HAP-1 (cell line): ENCODE measurements around the gene ACTR1A.
A peak's percentile ranks its signal among the peaks of the same experiment; 100 is the strongest.
"Not testable (repeated sequence)": the region's sequence is repeated elsewhere in the genome, so short reads cannot be mapped to it uniquely, and the experiment has no call there.

Experiments used
- DNase-seq, 2 experiments: peaks; one replicate each; pipeline ENCODE4 v3.0.0-alpha.2; 2016 to 2020; ENCODE audit warnings: low spot score in 2 of 2
- H3K27me3 ChIP-seq: fragments of 250-450 bp; sonication (Bioruptor Pico); 2 replicates; pipeline ENCODE4 v1.5.1; 2020; ENCODE audit warnings: low read depth, mild to moderate bottlenecking, moderate library complexity
- H3K36me3 ChIP-seq: fragments of 250-450 bp; sonication (Bioruptor Pico); replicated peaks from 2 replicates; pipeline ENCODE4 v1.5.1; 2020; ENCODE audit warnings: mild to moderate bottlenecking
- H3K4me1 ChIP-seq: fragments of 250-450 bp; sonication (Bioruptor Pico); 2 replicates; pipeline ENCODE4 v1.5.1; 2020; ENCODE audit warnings: mild to moderate bottlenecking
- H3K4me3 ChIP-seq: fragments of 250-450 bp; sonication (Bioruptor Pico); 2 replicates; pipeline ENCODE4 v1.5.1; 2020; ENCODE audit warnings: mild to moderate bottlenecking, moderate library complexity
- H3K9me3 ChIP-seq: fragments of 250-450 bp; sonication (Bioruptor Pico); 2 replicates; pipeline ENCODE4 v1.5.1; 2020; ENCODE audit warnings: mild to moderate bottlenecking, moderate library complexity
- in situ Hi-C: fragments of 300-500 bp; cut with MboI; formaldehyde crosslinking; loops from 3 replicates; pipeline ENCODE4 v1.14.3; 2020; ENCODE audit warnings: low sequenced_read_pairs, inconsistent platforms, mixed read lengths

ACTR1A gene

DNA sequence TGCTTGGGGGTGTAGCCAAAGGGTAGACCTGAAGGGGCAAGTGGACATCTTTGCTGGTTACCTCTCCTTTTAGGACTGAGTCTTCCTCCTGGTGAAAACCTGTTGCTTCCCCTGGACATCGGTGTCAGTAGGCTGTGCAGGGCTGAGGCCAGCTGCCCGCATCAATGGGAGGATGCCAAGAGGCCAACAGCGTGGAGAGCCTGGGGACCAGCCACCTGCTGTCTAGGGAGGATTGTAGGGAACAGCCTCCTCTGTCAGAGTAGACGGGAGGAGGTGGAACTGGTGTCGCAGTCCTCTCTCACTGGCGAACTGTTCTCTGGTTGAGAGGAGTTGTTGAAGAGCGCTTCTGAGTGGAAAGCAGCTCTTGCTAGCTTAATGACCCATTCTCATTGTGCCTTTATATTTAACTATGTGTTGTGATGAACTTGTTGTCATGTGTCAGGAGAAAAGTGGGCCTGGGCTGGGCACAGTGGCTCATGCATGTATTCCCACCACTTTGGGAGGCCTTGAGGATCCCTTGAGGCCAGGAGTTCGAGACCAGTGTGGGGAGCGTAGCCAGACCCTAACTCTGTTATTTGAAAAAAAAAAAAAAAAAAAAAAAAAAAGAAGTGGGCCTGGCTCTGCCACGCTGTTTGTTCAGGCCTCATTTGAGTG is 3.1 kb upstream of the ACTR1A start:
- no peaks in the 10 kb centered on the region for H3K27me3 ChIP-seq
- peaks cover 4% of the 10 kb centered on the region; the same call in 1 of the 2 replicates for H3K4me1 ChIP-seq
- H3K9me3 ChIP-seq, result no peaks in the 10 kb centered on the region
- in situ Hi-C loops, result no loop called here
- no peak overlapping the region for H3K4me3 ChIP-seq
- DNase-seq, result no peak
- peaks cover 15% of the 10 kb centered on the region for H3K36me3 ChIP-seq

DNA sequence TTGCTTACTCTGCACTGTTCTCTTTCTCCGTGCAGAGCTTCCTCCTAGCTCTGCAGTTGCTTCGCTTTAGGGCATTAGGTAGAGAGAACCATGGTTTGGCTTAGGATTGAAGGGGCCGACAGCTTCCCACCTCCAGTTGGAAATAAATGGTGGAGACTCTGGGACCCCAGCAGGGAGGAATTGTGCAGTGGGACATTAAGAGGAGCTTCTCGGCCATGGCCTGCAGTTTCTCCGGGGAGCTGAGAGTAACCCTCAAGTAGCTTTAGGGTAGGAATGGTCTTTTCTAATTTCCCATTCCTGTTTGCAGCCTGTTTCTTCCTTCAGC is 2.4 kb upstream of the ACTR1A start:
- Histone ChIP-seq H3K36me3 (peaks cover 13% of the 10 kb centered on the region), H3K4me1 (peaks cover 4% of the 10 kb centered on the region; the same call in 1 of the 2 replicates), H3K27me3 (no peaks in the 10 kb centered on the region), H3K4me3 (peak overlapping the region; percentile 63), H3K9me3 (no peaks in the 10 kb centered on the region)
- in situ Hi-C loops, result no loop called here
- DNase-seq, result no peak

DNA sequence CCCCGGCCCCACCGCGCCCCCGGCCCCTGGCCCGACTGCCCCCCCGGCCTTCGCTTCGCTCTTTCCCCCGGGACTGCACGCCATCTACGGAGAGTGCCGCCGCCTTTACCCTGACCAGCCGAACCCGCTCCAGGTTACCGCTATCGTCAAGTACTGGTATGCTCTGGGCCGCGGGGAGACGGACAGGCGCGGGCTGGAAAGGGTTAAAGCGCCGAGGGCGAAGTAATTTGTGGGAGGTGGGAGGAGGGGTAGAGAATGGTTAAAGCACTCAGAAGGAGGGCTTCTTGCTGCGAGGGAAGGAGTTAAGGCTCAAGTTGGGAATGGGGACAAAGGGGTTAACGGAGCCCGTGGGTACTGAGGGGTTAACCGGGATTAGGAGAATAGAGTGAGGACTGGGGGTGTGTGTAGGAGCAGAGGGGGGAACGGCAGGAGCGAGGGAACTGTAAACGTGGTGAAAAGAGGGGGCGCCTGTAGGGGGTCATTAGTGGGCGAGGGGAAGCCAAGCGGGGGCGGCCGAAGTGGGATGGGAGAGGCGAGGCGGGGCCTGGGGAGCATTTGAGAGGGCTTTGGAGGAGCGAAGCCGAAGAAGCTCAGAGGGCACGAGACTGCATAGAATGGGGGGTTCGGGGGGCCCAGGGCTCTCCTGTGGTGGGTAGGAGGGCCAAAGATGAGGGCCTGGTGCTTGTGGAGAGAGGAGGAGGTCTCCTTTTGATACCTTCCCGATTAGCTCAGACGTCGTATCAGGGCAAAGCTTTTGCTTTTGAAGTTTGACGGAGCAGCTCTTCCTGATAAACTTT is 1.9 kb upstream of the ACTR1A start:
- DNase-seq, result peak; percentile 18 to 73
- no peaks in the 10 kb centered on the region for H3K27me3 ChIP-seq
- peaks cover 4% of the 10 kb centered on the region; the same call in 1 of the 2 replicates for H3K4me1 ChIP-seq
- in situ Hi-C loops, result no loop called here
- peak overlapping the region; percentile 63 for H3K4me3 ChIP-seq
- H3K9me3 ChIP-seq, result no peaks in the 10 kb centered on the region
- H3K36me3 ChIP-seq, result peaks cover 7% of the 10 kb centered on the region

DNA sequence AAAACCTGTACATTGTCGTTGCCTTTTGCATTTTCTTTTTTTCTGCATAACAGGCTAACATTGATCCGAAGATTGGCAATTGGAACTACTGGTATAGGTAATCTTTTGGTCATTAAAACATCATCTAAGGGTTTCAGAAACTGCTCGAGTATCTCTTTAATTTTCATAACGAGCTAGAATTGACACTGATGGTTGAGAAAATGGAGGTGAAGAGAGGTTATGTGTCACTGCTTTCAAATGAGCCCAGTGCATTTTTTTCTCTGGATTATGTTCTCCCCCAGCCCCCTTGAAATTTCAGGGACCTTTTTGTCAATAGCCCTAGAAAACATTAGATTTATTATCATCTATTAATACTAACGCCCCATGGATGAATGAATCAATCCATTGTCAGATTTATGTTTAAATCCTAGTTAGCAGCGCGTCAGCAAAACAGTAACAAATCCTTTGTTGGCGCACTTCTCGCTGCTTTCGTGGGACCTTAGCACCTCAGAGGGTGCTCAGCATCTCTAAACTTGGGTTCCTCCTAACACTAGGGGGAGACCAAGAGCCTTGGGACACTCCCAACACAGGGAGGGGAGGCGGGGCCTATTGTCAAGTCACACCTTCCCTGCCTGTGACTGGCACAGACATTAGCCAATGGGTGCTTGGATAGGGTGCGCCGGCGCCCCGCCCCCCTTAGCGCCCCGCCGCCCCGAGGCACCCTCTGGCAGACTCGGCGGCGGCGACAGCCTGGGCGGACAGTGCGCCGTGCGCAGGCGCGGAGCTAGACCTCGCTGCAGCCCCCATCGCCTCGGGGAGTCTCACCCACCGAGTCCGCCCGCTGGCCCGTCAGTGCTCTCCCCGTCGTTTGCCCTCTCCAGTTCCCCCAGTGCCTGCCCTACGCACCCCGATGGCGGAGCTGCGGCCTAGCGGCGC is 1.0 kb upstream of the ACTR1A start, which contains the start of gene SUFU:
SUFU (plus strand) TSS at position 709 of the 915 bp plus-strand sequence; CDS start at position 890, 181 bp downstream.
- peak; percentile 99 for DNase-seq
- Histone ChIP-seq H3K27me3 (no peaks in the 10 kb centered on the region), H3K4me3 (peak within 1 kb of the TSS; percentile 86), H3K4me1 (peaks cover 4% of the 10 kb centered on the region; the same call in 1 of the 2 replicates), H3K36me3 (no peaks in the 10 kb centered on the region), H3K9me3 (no peaks in the 10 kb centered on the region)
- in situ Hi-C loops, result no loop called here

GRCh38 chr10:102502029-102502336 is 529 bp downstream of the ACTR1A start:
- Histone ChIP-seq H3K4me3 (peak overlapping the region; percentile 86), H3K27me3 (no peaks in the 10 kb centered on the region), H3K9me3 (no peaks in the 10 kb centered on the region), H3K36me3 (no peaks in the 10 kb centered on the region), H3K4me1 (peaks cover 4% of the 10 kb centered on the region; the same call in 1 of the 2 replicates)
- DNase-seq, result peak; percentile 98 to 99
- in situ Hi-C loops, result no loop called here

DNA sequence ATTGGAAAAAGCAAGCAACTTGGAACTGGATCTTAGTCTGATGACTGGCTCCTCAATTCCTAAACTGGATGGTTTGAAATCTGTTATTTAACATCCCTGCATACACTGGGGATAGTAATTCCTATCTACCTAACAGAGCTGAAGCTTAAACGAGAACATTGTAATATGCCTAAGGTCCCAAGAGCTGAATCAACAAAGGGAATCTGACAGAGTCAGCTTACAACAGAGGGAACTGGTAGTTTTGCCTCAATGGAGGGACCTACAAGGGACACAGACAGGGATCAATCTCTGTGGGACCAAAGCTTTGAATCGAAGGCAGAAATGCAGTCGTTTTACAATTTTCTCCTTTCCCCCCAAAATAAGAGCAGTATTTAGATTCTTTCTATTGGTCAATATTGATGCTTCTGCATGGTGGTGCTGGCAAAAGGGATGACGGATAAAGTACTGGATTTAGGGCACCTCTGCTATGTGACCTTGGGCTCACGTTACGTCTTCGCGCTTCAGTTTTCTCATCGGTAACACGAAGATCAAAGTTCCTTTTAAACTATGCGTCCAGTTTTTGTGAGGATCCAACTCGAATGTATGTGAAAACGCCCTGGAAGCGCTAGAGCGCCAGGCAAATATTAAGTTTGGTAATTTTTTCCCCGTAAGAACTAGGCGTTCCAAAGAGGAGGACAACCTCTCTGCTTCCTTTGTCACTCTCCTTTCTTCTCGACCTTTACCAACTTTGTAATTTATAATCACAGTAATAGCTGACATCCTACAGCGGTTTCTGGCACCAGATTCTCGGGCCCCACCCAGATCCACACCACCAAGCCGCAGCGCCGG is 1.1 kb downstream of the ACTR1A start:
- no peaks in the 10 kb centered on the region for H3K27me3 ChIP-seq
- no peaks in the 10 kb centered on the region for H3K36me3 ChIP-seq
- in situ Hi-C loops, result no loop called here
- H3K4me3 ChIP-seq, result peak overlapping the region; percentile 86
- DNase-seq, result no peak
- peaks cover 4% of the 10 kb centered on the region; the same call in 1 of the 2 replicates for H3K4me1 ChIP-seq
- H3K9me3 ChIP-seq, result no peaks in the 10 kb centered on the region

DNA sequence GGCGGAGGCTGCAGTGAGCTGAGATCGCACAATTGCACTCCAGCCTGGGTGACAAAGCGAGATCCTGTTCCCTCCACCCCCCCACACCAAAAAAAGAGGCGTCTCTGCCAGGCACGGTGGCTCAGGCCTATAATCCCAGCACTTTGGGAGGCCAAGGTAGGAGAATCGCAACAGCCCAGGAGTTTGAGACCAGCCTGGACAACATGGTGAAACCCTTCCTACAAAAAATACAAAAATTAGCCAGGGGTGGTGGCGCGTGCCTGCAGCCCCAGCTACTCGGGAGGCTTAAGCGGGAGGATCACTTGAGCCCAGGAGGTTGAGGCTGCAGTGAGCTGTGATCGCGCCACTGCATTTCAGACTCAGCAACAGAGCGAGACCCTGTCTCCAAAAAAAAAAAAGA is 1.8 kb downstream of the ACTR1A start:
- in situ Hi-C loops, H3K27me3 ChIP-seq, DNase-seq, H3K9me3 ChIP-seq, H3K36me3 ChIP-seq, H3K4me1 ChIP-seq, H3K4me3 ChIP-seq: not testable (repeated sequence)

- in situ Hi-C loops, result no loop called here
- DNase-seq, result no peak
- no peaks in the 10 kb centered on the region for H3K9me3 ChIP-seq
- H3K36me3 ChIP-seq, result no peaks in the 10 kb centered on the region
- H3K4me1 ChIP-seq, result peaks cover 4% of the 10 kb centered on the region; the same call in 1 of the 2 replicates
- H3K27me3 ChIP-seq, result no peaks in the 10 kb centered on the region
- no peak overlapping the region for H3K4me3 ChIP-seq
These were observed 3.2 kb downstream of the ACTR1A start for GRCh38 chr10:102499356-102499755.

- Histone ChIP-seq H3K9me3 (no peaks in the 10 kb centered on the region), H3K36me3 (no peaks in the 10 kb centered on the region), H3K4me3 (no peak overlapping the region), H3K4me1 (no peaks in the 10 kb centered on the region), H3K27me3 (no peaks in the 10 kb centered on the region)
- in situ Hi-C loops, result no loop called here
- DNase-seq, result no peak
These were observed 5.0 kb downstream of the ACTR1A start for GRCh38 chr10:102497545-102497944.

DNA sequence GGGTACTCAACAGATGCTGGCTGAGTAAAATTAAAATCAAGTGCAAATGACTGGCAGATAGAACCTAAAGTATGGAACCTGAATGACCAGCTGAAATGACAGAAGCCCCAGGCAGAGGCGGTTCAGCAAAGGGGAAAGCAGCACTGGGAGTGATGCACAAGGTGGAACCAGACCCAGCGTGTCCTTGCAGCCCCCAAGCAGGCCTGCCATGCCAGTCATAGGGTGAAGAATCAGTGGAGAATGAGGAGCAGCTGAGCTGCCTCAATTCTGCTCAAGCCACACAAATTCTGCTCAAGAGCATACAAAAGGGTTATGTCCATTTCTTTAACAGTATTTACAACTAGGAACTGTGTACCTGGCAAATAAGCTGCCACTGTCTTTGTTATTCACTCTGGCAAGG is 8.7 kb downstream of the ACTR1A start:
- in situ Hi-C loops, result no loop called here
- H3K36me3 ChIP-seq, result peaks cover 18% of the 10 kb centered on the region
- H3K27me3 ChIP-seq, result no peaks in the 10 kb centered on the region
- no peak overlapping the region for H3K4me3 ChIP-seq
- no peaks in the 10 kb centered on the region for H3K9me3 ChIP-seq
- no peak for DNase-seq
- H3K4me1 ChIP-seq, result no peaks in the 10 kb centered on the region

DNA sequence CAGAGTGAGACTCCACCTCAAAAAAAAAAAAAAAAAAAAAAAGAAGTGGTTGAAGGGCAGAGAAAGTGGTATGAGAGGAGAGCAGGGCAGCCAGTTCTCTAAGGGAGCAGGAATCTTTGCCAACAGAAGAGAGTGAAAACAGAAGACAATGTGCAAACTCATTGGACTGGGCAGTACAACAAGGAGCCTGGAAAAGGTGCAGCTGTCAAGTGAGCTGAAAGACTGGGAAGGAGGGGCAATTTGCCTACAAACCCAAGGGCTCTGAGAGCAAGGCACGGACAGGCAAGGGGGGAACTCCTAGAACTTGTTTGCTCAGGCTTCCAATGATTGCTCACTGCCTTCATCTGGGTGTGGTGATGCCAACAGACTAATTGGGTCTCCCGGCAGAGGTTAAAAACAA is 9.5 kb downstream of the ACTR1A start:
- Histone ChIP-seq H3K9me3 (no peaks in the 10 kb centered on the region), H3K27me3 (no peaks in the 10 kb centered on the region), H3K36me3 (peaks cover 26% of the 10 kb centered on the region), H3K4me1 (no peaks in the 10 kb centered on the region), H3K4me3 (no peak overlapping the region)
- in situ Hi-C loops, result no loop called here
- DNase-seq, result no peak

GRCh38 chr10:102492344-102492939 is 10.1 kb downstream of the ACTR1A start:
- Histone ChIP-seq H3K4me3 (no peak overlapping the region), H3K4me1 (no peaks in the 10 kb centered on the region), H3K9me3 (no peaks in the 10 kb centered on the region), H3K36me3 (peaks cover 29% of the 10 kb centered on the region), H3K27me3 (no peaks in the 10 kb centered on the region)
- in situ Hi-C loops, result no loop called here
- DNase-seq, result no peak

DNA sequence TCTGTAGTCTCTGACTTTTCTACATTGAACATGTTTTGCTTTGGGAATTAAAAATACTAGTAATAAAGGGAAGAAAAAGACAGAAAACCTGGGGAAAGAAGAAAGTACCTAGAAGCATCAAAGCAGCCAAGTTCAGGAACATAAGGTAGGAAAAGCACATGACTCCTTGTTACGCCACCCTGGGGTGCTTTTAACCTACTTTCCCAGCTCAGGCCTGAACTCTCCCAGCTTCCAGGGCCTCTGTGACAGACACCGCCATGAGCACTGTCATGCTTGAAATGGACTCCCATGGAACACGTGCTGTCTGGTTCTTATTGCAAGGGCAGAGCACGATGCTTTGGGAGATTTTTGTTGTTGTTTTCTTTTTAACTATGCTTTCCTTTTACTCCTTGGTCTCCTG is 11.4 kb downstream of the ACTR1A start:
- Histone ChIP-seq H3K36me3 (peaks cover 39% of the 10 kb centered on the region), H3K4me1 (no peaks in the 10 kb centered on the region), H3K9me3 (no peaks in the 10 kb centered on the region), H3K4me3 (no peak overlapping the region), H3K27me3 (no peaks in the 10 kb centered on the region)
- in situ Hi-C loops, result no loop called here
- no peak for DNase-seq
